HFFc6 (cell line): ENCODE results near the gene GAREM1. TPM values are rescaled to one million over a fixed set of nuclear protein-coding genes. Genes with fewer than 3 reads are reported as not detected.

Source experiments
- DNase-seq: peaks from one replicate; pipeline ENCODE4 v3.0.0-alpha.2; 2018
- H3K27ac Mint-ChIP-seq: 2 replicates; pipeline ENCODE4 v1.8.0; 2020; ENCODE audit warnings: mild to moderate bottlenecking, mixed read lengths
- H3K27me3 Mint-ChIP-seq: 2 replicates; pipeline ENCODE4 v1.8.0; 2021; ENCODE audit warnings: mild to moderate bottlenecking, moderate library complexity, mixed read lengths; ENCODE audit not compliant: insufficient read depth
- H3K36me3 Mint-ChIP-seq: 2 replicates; pipeline ENCODE4 v1.8.0; 2021; ENCODE audit warnings: low read depth, mixed read lengths
- H3K4me1 Mint-ChIP-seq: 2 replicates; pipeline ENCODE4 v1.8.0; 2020; ENCODE audit warnings: low read depth, mixed read lengths
- H3K4me3 Mint-ChIP-seq: 2 replicates; pipeline ENCODE4 v1.8.0; 2020; ENCODE audit warnings: mild to moderate bottlenecking, moderate library complexity, mixed read lengths
- H3K9me3 Mint-ChIP-seq: 2 replicates; pipeline ENCODE4 v1.8.0; 2020; ENCODE audit warnings: mild to moderate bottlenecking, mixed read lengths
- total RNA-seq, 6 experiments: library from RNA; stranded (reverse); fragmentation: NEBNext Ultra II Directional; extraction: Animal tissue kit (Norgen Biotek cat#: 25700); gene quantifications; 2 replicates in 1 of 6; 3 replicates in 5 of 6; pipeline ENCODE4 v1.2.3, GENCODE V29; 2021
- TF ChIP-seq, protein P1 (sequence below): fragments of 200-600 bp; sonication (generic); IDR thresholded peaks from 2 replicates; pipeline ENCODE4 v1.5.0; 2021; ENCODE audit warnings: antibody characterized with exemption, mild to moderate bottlenecking

The GAREM1 gene
- total RNA-seq, 6 experiments from 2014 or later = 0.03 to 0.31 (median 0.08) TPM

DNA sequence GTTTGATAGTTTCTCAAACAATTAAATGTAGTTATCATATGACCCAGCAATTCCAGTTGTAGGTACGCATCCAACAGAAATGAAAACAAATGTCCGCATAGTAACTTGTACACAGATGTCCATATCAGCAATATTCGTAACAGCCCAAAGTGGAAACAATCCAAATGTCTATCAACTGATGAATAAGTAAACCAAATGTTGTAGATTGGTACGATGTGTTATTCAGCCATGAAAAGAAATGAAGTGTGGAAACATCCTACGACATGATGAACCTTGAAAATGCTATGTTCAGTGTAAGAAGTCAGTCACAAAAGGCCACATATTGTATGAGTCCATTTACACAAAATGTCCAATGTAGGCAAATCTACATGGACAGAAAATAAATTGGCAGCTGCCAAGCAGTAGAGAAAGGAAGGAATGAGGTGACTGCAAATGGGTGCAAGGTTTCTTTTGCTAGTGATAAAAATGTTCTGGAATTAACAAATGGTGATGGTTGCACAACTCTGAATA lies 26.9 kb downstream of the GAREM1 start:
- TF ChIP-seq, protein P1, sequence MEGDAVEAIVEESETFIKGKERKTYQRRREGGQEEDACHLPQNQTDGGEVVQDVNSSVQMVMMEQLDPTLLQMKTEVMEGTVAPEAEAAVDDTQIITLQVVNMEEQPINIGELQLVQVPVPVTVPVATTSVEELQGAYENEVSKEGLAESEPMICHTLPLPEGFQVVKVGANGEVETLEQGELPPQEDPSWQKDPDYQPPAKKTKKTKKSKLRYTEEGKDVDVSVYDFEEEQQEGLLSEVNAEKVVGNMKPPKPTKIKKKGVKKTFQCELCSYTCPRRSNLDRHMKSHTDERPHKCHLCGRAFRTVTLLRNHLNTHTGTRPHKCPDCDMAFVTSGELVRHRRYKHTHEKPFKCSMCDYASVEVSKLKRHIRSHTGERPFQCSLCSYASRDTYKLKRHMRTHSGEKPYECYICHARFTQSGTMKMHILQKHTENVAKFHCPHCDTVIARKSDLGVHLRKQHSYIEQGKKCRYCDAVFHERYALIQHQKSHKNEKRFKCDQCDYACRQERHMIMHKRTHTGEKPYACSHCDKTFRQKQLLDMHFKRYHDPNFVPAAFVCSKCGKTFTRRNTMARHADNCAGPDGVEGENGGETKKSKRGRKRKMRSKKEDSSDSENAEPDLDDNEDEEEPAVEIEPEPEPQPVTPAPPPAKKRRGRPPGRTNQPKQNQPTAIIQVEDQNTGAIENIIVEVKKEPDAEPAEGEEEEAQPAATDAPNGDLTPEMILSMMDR = no peak
- no peaks in the 10 kb centered on the region for H3K9me3 Mint-ChIP-seq
- no peaks in the 10 kb centered on the region; the same call in 1 of the 2 replicates for H3K27me3 Mint-ChIP-seq
- H3K4me3 Mint-ChIP-seq = no peak overlapping the region
- DNase-seq = no peak
- H3K27ac Mint-ChIP-seq = no peak overlapping the region
- H3K36me3 Mint-ChIP-seq = peaks cover 4% of the 10 kb centered on the region; the same call in 1 of the 2 replicates
- no peaks in the 10 kb centered on the region for H3K4me1 Mint-ChIP-seq

DNA sequence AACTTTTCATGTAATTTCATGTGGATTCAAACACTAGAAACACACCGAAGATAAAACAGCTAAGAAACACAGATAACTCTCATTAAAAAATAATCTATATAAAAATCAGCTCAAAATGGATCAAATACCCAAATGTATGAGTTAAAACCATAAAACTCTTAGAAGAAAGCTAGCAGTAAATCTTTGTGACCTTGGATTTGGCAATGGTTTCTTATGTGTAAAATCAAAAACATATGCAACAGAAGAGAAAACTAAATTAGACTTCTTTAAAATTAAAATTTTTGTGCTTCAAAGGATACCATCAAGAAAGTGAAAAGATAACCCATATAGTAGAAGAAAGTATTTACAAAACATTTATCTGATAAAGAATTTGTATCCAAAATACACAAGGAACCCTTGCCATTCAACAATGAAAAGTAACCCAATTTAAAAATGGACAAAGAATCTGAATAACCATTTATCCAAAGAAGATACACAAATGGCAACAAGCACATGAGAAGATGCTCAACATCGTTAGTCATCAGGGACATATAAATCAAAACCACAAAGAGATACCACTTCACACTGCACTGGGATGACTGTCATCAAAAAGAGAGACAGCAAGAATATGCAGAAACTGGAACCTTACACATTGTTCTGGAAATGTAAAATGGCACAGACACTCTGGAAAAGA lies 27.5 kb downstream of the GAREM1 start:
- no peaks in the 10 kb centered on the region for H3K9me3 Mint-ChIP-seq
- TF ChIP-seq, protein P1 = no peak
- H3K27ac Mint-ChIP-seq = no peak overlapping the region
- DNase-seq = no peak
- no peak overlapping the region for H3K4me3 Mint-ChIP-seq
- H3K4me1 Mint-ChIP-seq = no peaks in the 10 kb centered on the region
- H3K27me3 Mint-ChIP-seq = no peaks in the 10 kb centered on the region; the same call in 1 of the 2 replicates
- peaks cover 4% of the 10 kb centered on the region; the same call in 1 of the 2 replicates for H3K36me3 Mint-ChIP-seq

DNA sequence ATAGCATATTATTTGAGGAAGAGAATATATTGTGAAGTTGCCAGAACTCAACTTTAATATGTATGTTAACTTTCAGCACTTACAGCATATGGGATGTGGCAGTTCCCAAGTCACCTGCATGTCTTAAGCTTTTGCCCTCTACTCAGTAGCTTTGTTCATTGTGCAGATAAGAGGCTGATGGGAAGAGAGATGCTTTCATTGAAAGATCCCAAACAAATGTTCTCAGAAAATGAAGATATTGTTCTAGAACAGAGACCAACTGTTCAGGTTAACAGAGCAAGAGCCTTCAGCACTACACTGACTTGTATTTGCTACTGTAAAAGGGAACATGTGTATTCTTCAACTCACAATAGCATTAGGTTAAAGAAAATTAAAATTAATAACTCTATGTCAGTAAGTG lies 28.1 kb downstream of the GAREM1 start:
- Mint-ChIP-seq H3K4me3 (no peak overlapping the region), H3K9me3 (no peaks in the 10 kb centered on the region), H3K27me3 (no peaks in the 10 kb centered on the region; the same call in 1 of the 2 replicates), H3K4me1 (no peaks in the 10 kb centered on the region), H3K36me3 (peaks cover 4% of the 10 kb centered on the region; the same call in 1 of the 2 replicates), H3K27ac (no peak overlapping the region)
- TF ChIP-seq, protein P1 = no peak
- DNase-seq = no peak

DNA sequence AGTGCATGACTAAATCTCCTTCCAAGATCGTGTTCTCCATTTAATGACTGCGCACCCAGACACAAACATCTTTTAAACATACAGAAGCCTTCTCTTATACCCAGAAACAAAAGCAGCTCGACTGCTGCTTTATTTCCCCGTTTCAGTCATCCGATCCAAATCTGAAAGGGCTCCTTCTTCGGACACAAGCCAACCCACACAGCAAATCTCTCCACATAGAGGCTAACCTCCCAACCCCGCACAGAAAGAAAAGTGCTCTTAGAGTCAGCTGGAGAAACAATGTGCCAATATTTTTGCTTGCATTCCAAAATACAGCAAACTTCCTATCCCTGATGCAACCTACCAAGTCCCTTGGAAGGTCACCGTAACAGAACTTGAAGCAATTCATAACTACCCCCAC lies 29.1 kb downstream of the GAREM1 start:
- H3K27me3 Mint-ChIP-seq = peaks cover 2% of the 10 kb centered on the region
- TF ChIP-seq, protein P1 = no peak
- H3K4me3 Mint-ChIP-seq = no peak overlapping the region

DNA sequence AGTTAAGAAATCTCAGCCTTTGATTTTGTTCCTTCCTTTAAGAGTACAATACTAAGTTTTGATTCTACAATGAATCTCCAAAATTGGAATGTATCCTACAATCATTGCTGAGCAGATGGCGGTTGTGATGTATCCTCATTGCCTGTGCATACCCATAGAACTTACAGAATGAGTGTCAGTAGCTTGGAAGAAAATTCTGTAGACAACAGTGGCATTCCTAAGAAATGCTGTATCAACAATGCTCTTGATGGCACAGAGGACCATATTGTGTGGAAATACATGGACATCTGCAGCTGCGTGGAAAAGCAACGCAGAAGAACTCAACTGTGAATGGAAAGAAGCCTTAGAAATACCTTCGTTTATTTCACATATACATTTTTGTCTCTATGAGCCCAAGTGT lies 30.2 kb downstream of the GAREM1 start:
- no peaks in the 10 kb centered on the region for H3K4me1 Mint-ChIP-seq
- H3K27ac Mint-ChIP-seq = no peak overlapping the region
- H3K36me3 Mint-ChIP-seq = peaks cover 4% of the 10 kb centered on the region; the same call in 1 of the 2 replicates
- TF ChIP-seq, protein P1 = no peak
- H3K9me3 Mint-ChIP-seq = no peaks in the 10 kb centered on the region
- DNase-seq = no peak
- peaks cover 2% of the 10 kb centered on the region for H3K27me3 Mint-ChIP-seq
- H3K4me3 Mint-ChIP-seq = no peak overlapping the region

More for the DNA sequence above, 29.1 kb downstream of the GAREM1 start:
- Mint-ChIP-seq H3K4me1 (no peaks in the 10 kb centered on the region), H3K27ac (no peak overlapping the region), H3K36me3 (peaks cover 4% of the 10 kb centered on the region; the same call in 1 of the 2 replicates), H3K9me3 (no peaks in the 10 kb centered on the region)
- no peak for DNase-seq
